ENCODE measurements around the gene RASGRP2. TPM values are rescaled to one million over a fixed set of nuclear protein-coding genes. Genes with fewer than 3 reads are reported as not detected.

RASGRP2 gene
- total and polyA plus RNA-seq, 2 of the 8 experiments (the other 6 are each of a cell fraction or from before 2014, with no cell fraction given): 40.6 to 45.7 TPM

- Histone ChIP-seq H4K5ac (ENCODE audit: insufficient read length, low read depth, low read length) (no peak overlapping the region), H3K23me2 (ENCODE audit: low read depth, low read length) (peaks cover 9% of the 10 kb centered on the region), H3K79me1 (ENCODE audit: low read depth, low read length) (peaks cover 9% of the 10 kb centered on the region), H3K9me3 (ENCODE audit: insufficient read depth in 2 of 2, low read depth in 1 of 2, low read length in 1 of 2) (no peaks in the 10 kb centered on the region), H4K91ac (replicated peaks; ENCODE audit: insufficient read length, low read length) (no peak overlapping the region), H3K79me2 (ENCODE audit: control insufficient read depth in 1 of 2, insufficient read depth in 2 of 2, low read length in 2 of 2) (peaks cover 30 to 61% of the 10 kb centered on the region in 2 experiments), H3K18ac (ENCODE audit: extremely low read depth, low read length) (no peak overlapping the region), H2BK15ac (ENCODE audit: low read length) (no peak overlapping the region), H3K36me3 (ENCODE audit: control insufficient read depth in 2 of 4, insufficient read depth in 4 of 4, low read length in 3 of 4) (peaks cover 40 to 57% (median 54%) of the 10 kb centered on the region in 4 experiments), H2BK120ac (replicated peaks; ENCODE audit: low read depth, low read length) (no peak overlapping the region), H2BK5ac (ENCODE audit: low read depth, low read length) (no peak overlapping the region), H3K56ac (replicated peaks; ENCODE audit: insufficient read length, low read depth, low read length) (no peak overlapping the region), H4K8ac (ENCODE audit: extremely low read depth, insufficient read depth, low read length) (no peak overlapping the region), H3K4me3 (ENCODE audit: extremely low read depth in 1 of 4, insufficient read depth in 2 of 4, low read depth in 3 of 4, low read length in 4 of 4) (peak overlapping the region in 3 of 4 experiments; percentile 69 to 97 (median 93); a peak in 6 of 8 replicates), H3K23ac (ENCODE audit: insufficient read length) (no peak overlapping the region), H2AFZ (ENCODE audit: low read length) (no peak overlapping the region), H3K4ac (replicated peaks; ENCODE audit: insufficient read length, low read depth, low read length) (no peak overlapping the region), H3K9ac (replicated peaks in 1 of 4; ENCODE audit: extremely low read depth in 1 of 4, low read depth in 3 of 4, low read length in 3 of 4) (no peak overlapping the region; a peak in 1 of 7 replicates), H3K4me2 (ENCODE audit: insufficient read depth in 1 of 2, low read depth in 2 of 2, low read length in 2 of 2) (peak overlapping the region; percentile 84 to 92; a peak in 3 of 4 replicates), H3K4me1 (replicated peaks in 1 of 4; ENCODE audit: control insufficient read depth in 3 of 4, insufficient read depth in 4 of 4, low read length in 3 of 4) (peaks cover 2 to 6% (median 5%) of the 10 kb centered on the region in 4 experiments; a peak in 5 of 7 replicates), H2AK5ac (ENCODE audit: low read depth, low read length) (no peak overlapping the region), H2BK12ac (ENCODE audit: low read depth, low read length) (no peak overlapping the region), H3K14ac (ENCODE audit: insufficient read length) (no peak overlapping the region), H4K20me1 (replicated peaks in 1 of 2; ENCODE audit: control insufficient read depth in 1 of 2, insufficient read depth in 2 of 2, low read length in 2 of 2) (peaks cover 32 to 39% of the 10 kb centered on the region in 2 experiments), H3K27me3 (replicated peaks in 1 of 4; ENCODE audit: control insufficient read depth in 3 of 4, extremely low read depth in 1 of 4, insufficient read depth in 3 of 4, low read length in 3 of 4) (no peaks in the 10 kb centered on the region), H3K27ac (ENCODE audit: low read depth, low read length) (no peak overlapping the region), H2BK20ac (ENCODE audit: low read length) (no peak overlapping the region)
- no peak for FAIRE-seq
- TF ChIP-seq ATF2 (IDR thresholded peaks at IDR 0.05; ENCODE audit: low read length): no peak
- 0 out of 3 replicates have a peak, but pooled peaks of 1 of the 2 experiments have one; percentile 7 for TF ChIP-seq POLR2A (IDR thresholded peaks at IDR 0.05; ENCODE audit: control extremely low read depth in 1 of 2, low read depth in 2 of 2, low read length in 2 of 2)
- ChIA-PET CTCF (ENCODE audit: partially characterized antibody) (interaction anchor here (0.6 to 23.6 kb wide), 8 partner anchors 9 to 73 kb away, joined by 3 to 376 read pairs (median 4); partner anchors contain the start of genes PYGM and RASGRP2), POLR2A (ENCODE audit: partially characterized antibody) (interaction anchor here (0.5 to 29.2 kb wide), 8 partner anchors 18 to 517 kb away, joined by 3 to 1087 read pairs (median 4); partner anchors contain the start of genes EHD1, PYGM and RASGRP2)
- no peak for DNase-seq (ENCODE audit: low read depth in 1 of 2, low spot score in 2 of 2)
- 93% methylated on average over 6 of the region's 6 CpGs; no CpG with 5 or more reads in 1 of the 2 experiments for WGBS, 2 experiments (ENCODE audit: extremely low coverage in 1 of 2, insufficient coverage in 1 of 2, insufficient read length in 1 of 2, insufficient replicate concordance in 2 of 2, low coverage in 1 of 2, low lambda C conversion rate in 2 of 2, missing lambda C conversion rate in 1 of 2)
Observed at GRCh38 chr11:64776425-64776824, 32.5 kb upstream of the RASGRP2 start.
